Measurements from ENCODE around the gene STK39.
"Not testable (repeated sequence)": the region's sequence is repeated elsewhere in the genome, so short reads cannot be mapped to it uniquely, and the experiment has no call there.

STK39 gene

GRCh38 chr2:168076731-168077130, 170.7 kb downstream of the STK39 start:
- no peak for DNase-seq

GRCh38 chr2:168075446-168075845, 171.9 kb downstream of the STK39 start:
- DNase-seq = peak; percentile 12

GRCh38 chr2:168072626-168073303, 174.6 kb downstream of the STK39 start:
- no peak for DNase-seq

- no peak for DNase-seq
Measured at GRCh38 chr2:168064011-168064998, 183.1 kb downstream of the STK39 start.

GRCh38 chr2:168062936-168063335, 184.5 kb downstream of the STK39 start:
- DNase-seq = no peak

- DNase-seq = no peak
Measured at GRCh38 chr2:168062054-168062453, 185.3 kb downstream of the STK39 start.

GRCh38 chr2:168060986-168061750, 186.2 kb downstream of the STK39 start:
- peak; percentile 38 for DNase-seq

- no peak for DNase-seq
Measured at GRCh38 chr2:168059758-168060157, 187.6 kb downstream of the STK39 start.

- DNase-seq = no peak
Measured at GRCh38 chr2:168058675-168059074, 188.7 kb downstream of the STK39 start.

- DNase-seq = no peak
Measured at GRCh38 chr2:168056242-168056787, 191.1 kb downstream of the STK39 start.

GRCh38 chr2:168054657-168055056, 192.7 kb downstream of the STK39 start:
- DNase-seq = no peak

GRCh38 chr2:168053676-168054075, 193.7 kb downstream of the STK39 start:
- no peak for DNase-seq

- DNase-seq = no peak
Measured at GRCh38 chr2:168052773-168053172, 194.6 kb downstream of the STK39 start.

- DNase-seq = no peak
Measured at GRCh38 chr2:168050377-168050776, 197.0 kb downstream of the STK39 start.

- no peak for DNase-seq
Measured at GRCh38 chr2:168049609-168050008, 197.8 kb downstream of the STK39 start.

GRCh38 chr2:168047091-168047690, 200.2 kb downstream of the STK39 start:
- no peak for DNase-seq

- no peak for DNase-seq
Measured at GRCh38 chr2:168044579-168044978, 202.8 kb downstream of the STK39 start.

GRCh38 chr2:168044176-168044575, 203.2 kb downstream of the STK39 start:
- DNase-seq = no peak

GRCh38 chr2:168042127-168042824, 205.1 kb downstream of the STK39 start:
- not testable (repeated sequence) for DNase-seq

GRCh38 chr2:168039881-168040280, 207.5 kb downstream of the STK39 start:
- no peak for DNase-seq

- no peak for DNase-seq
Measured at GRCh38 chr2:168037778-168038177, 209.6 kb downstream of the STK39 start.

- DNase-seq = no peak
Measured at GRCh38 chr2:168035458-168035857, 211.9 kb downstream of the STK39 start.
